ENCODE measurements around the gene SLC34A3.
A peak's percentile ranks its signal among the peaks of the same experiment; 100 is the strongest.

The SLC34A3 gene

DNA sequence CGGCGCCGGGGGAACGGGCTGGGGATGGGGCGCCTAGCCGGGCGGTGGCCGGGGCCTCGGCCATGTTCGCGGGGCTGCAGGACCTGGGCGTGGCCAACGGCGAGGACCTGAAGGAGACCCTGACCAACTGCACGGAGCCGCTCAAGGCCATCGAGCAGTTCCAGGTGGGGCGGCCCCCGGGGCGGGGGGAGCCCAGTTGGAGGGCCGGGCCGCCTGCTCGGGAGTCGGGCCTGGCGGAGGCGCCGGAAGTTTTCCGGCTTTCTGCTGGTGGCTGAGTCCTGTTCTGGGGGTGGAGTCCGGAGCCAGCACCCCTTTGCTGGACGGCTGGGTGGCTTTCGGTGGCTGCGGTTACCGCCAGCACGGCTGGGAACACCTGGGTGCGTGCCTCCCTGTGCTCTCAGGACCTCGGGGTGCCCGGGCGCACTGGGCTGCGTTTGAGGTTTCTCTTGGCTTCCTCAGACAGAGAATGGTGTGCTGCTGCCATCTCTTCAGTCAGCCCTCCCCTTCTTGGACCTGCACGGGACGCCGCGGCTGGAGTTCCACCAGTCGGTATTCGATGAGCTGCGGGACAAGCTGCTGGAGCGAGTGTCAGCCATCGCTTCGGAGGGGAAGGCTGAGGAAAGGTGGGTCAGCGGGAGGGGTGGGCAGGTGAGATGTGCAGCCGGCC, 24.9 kb downstream of the SLC34A3 start:
- no peak for DNase-seq

- DNase-seq: no peak
Observed at GRCh38 chr9:137256362-137256761, 25.7 kb downstream of the SLC34A3 start.

GRCh38 chr9:137256856-137257255, 26.2 kb downstream of the SLC34A3 start:
- no peak for DNase-seq

DNA sequence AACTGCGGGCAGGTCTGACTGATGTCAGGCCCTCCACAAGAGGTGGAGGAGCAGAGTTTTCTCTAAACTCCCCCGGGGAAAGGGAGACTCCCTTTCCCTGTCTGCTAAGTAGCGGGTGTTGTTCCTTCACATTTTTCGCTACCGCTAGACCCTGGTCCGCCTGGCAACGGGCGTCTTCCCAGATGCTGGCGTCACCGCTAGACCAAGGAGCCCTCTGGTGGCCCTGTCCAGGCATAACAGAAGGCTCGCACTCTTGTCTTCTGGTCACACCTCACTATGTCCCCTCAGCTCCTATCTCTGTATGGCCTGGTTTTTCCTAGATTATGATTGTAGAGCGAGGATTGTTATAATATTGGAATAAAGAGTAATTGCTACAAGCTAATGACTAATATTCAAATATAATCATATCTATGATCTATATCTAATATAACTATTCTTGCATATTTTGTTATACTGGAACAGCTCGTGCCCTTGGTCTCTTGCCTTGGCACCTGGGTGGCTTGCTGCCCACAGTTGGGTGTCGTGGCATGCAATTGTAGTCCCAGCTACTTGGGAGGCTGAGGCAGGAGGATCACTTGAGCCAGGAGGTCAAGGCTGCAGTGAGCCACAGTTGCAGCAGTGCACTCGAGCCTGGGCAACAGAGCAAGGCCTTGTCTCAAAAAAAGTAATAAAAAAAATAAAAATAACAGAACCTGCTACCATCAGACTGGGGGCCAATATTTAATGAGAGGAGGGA, 31.6 kb downstream of the SLC34A3 start:
- DNase-seq: peak; percentile 31

DNA sequence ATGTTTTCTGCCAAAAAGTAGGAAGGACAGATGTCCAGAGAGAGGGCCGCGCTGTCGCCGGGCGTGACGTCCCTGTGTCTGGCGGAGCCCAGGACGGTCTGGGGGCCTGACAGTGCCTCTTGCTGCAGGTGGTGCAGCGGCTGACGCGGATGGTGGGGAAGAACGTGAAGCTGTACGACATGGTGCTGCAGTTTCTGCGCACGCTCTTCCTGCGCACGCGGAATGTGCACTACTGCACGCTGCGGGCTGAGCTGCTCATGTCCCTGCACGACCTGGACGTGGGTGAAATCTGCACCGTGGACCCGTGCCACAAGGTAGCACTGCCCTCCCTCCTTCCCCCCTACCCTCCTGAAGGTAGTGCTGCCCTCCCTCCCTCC, 32.2 kb downstream of the SLC34A3 start:
- DNase-seq: no peak

GRCh38 chr9:137263506-137263905, 32.8 kb downstream of the SLC34A3 start:
- DNase-seq: no peak

- no peak for DNase-seq
Observed at GRCh38 chr9:137264067-137264466, 33.4 kb downstream of the SLC34A3 start.

GRCh38 chr9:137265496-137266161, 34.9 kb downstream of the SLC34A3 start:
- no peak for DNase-seq

DNA sequence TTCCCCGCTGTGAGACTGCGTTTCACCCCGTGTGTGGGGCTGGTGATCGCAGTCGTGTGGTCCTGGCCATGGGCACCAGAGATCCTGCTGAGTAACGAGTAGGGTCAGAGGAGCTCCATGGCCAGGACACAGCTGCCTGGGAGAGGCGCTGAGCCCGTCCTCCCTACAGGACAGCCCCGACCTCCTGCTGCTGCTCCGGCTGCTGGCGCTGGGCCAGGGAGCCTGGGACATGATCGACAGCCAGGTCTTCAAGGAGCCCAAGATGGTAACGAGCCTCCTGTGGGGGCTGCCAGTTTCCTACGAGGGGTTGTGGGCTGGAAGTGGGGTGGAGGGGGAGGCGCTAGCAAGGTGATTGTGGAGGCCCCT, 35.4 kb downstream of the SLC34A3 start:
- no peak for DNase-seq

DNA sequence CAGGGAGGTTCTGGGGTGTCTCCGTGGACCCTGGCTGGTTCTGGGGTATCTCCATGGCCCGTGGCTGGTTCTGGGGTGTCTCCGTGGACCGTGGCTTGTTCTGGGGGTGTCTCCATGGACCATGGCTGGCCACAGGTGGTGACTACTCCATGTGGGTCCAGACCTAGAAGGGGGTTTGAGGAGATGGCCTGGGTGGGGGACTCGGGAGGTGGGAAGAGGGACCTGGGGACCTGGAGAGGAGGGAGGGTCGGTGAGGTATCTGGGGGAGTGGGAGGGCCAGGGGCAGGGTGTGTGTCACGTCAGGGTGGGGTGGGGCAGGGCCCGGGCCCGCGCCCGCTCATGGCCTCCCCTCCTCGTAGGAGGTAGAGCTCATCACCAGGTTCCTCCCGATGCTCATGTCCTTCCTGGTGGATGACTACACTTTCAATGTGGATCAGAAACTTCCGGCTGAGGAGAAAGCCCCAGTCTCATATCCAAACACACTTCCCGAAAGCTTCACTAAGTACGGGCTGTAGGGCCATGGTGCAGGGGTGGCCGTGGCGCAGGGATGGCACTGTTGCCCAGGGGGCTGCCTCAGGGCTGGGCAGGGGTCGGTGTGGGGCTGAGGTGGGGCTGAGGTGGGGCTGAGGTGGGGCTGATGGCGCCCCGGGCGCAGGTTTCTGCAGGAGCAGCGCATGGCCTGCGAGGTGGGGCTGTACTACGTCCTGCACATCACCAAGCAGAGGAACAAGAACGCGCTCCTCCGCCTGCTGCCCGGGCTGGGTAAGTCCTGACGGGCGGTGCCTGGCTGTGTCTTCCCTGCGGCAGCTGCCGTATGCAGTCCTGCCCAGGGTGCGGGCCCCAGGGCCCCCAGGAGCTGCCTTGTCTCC, 36.1 kb downstream of the SLC34A3 start:
- no peak for DNase-seq

GRCh38 chr9:137267933-137268355, 37.2 kb downstream of the SLC34A3 start:
- no peak for DNase-seq

DNA sequence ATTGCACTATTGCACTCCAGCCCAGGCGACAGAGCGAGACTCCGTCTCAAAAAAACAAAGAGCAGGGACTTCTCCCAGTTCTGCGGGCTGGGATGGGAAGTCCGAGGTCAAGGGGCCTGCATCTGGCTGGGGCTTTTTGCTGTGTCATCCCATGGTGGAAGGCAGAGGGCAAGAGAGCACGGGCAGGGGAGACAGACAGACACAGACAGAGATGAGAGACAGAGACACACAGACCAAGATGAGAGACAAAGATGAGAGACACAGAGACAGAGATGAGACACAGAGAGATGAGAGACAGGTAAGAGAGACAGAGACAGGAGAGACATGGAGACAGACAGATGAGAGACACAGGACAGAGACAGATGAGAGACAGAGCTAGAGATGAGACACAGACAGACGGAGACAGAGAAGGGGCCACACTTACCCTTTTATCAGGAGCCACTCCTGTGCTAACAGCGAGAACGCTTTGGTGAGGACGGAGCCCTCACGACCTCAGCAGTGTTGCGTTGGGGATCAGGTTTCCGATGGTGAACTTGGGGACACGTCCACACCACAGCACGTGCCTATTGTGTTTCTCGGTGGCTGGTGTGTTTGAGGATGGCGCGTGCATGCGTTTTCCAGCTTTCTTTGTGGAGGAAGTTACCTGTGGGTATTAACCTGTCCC, 38.0 kb downstream of the SLC34A3 start:
- no peak for DNase-seq

DNA sequence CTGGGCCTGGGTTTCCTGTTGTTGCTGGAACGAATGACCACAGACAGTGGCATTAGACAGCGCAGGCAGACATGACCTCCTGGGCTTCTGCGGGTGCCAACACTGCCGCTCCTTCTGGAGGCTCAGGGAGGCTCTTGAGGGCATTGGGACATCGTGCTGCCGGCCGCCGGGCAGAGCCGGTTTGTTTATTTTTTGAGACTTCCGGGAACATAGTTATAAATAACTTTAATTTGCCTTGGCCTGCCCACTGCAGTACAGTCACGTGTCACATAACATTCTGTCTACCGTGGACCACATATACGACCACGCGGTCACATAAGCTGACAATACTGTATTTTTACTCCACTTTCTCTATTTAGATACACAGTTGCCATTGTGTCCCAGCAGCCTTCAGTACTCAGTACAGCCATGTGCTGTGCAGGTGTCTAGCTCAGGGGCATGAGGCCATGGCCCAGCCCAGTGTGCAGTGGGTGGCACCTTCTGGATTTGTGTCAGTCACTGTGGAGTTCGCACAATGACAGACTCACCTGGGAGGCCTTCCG, 38.6 kb downstream of the SLC34A3 start:
- no peak for DNase-seq

DNA sequence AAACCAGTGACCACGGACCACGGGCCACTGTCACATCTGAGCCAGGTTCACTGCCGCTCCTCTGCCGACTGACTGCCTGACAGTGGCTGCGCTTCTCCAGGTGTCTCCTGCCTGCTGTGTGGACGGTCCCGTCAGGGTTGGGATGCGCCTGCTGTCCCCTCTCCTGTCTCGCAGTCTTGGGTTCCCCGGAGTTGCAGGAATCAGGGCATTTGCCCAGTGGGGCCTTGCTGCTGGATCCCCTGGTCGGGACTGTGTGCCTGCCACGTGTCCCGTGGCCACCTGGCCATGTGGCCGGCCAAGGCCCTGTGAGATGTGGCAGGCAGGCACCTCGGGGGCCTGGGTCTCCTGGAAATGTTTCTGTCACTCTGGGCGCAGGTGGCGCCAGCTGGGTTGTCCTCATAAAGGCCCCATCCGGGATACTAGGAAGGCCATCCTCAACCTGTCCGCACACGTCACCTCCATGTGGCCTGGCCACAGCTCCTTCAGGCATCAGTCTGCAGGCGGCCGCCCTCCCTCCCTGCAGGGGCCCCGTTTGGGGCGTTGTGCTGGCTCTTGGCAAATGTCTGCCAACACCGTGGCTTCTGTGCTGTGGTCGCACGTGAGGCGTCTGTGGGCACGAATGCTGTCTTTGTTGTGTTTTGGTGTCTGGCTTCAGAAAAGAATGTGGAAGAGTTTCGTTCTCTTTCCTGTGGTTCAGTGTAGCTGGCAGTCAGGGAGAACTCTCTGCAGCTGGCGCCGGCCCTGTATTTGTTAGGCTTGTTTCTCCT, 40.4 kb downstream of the SLC34A3 start:
- DNase-seq: no peak

DNA sequence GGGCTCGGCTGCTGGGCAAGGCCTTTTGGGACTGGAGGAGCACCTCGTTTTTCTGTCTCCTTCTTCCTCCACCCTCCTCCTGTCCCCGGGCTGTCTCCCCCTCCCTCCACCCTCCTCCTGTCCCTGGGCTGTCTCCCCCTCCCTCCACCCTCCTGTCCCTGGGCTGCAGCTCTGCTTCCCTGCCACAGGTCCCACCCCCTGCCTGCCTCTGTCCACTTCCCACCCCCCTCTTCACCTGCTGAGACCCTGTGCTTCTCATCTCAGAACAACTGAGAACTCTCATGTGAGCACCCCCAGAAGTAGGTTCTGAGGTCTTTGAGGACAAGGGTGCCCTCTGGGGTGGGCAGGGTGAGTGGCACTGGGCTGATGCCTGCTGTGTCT, 41.0 kb downstream of the SLC34A3 start:
- DNase-seq: no peak

DNA sequence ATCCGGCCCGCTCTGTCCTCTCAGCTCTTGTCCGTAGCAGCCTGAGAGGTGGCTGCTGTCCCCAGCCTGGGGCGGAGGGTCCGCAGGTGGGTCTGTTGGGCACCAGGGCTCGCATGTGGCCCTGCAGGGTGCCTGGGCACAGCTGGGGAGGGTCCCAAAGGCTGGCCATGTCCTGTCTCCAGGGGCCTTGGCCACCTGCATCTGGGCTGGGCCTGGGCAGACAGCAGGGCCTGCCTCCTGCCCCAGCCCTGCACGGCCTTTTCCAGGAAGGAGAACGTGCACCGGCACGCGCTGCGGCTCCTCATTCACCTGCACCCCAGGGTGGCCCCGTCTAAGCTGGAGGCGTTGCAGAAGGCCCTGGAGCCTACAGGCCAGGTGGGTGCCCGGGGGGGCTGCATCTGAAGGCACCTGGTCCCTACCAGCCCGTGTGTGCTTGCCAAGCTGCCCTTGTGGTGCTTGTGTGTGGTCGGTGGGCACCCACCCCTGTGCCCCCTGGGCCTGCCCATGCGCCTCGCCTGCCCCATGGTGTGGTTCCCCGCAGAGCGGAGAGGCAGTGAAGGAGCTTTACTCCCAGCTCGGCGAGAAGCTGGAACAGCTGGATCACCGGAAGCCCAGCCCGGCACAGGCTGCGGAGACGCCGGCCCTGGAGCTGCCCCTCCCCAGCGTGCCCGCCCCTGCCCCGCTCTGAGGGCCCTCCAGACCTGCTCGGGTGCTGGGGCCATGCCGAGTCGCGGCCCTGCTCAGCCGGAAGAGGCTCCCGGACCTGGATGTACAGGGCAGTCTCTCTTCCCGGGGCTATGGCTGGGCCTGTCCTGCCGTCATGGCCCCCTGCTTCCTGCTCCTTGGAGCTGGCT, 41.8 kb downstream of the SLC34A3 start:
- no peak for DNase-seq

DNA sequence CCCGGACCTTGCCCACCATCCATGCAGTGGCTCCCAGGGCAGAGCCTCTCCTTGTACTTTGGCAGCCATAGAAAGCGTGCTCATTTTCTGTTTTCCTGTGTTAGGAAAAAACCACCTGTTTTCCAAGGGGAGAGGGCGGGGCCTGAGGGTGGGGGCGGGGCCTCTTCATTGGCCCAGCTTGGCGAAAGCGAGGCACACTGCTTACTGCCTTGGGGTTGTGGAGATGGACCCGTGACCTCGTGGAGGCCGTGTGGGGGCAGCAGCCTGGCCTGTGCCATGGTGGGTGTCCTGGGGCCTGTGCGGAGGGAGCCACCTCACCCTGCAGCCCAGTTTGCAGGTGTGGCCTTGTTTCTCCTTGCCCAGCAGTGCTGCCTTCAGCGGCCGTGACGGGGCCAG, 42.4 kb downstream of the SLC34A3 start:
- DNase-seq: no peak

- no peak for DNase-seq
Observed at GRCh38 chr9:137273611-137274320, 43.1 kb downstream of the SLC34A3 start.

GRCh38 chr9:137275203-137275587, 44.5 kb downstream of the SLC34A3 start:
- DNase-seq: no peak

Measured in fibroblast of skin of abdomen (primary cell).